DOHH2 (cell line): ENCODE measurements around the gene ANKRD13B.
A peak's percentile ranks its signal among the peaks of the same experiment; 100 is the strongest.

ENCODE experiments used
- H3F3A ChIP-seq: fragments of 200-600 bp; sonication (generic), shearing (Covaris generic); 2 replicates; pipeline ENCODE4 v1.6.0; 2016; ENCODE audit warnings: antibody characterized with exemption, mild to moderate bottlenecking; ENCODE audit not compliant: control insufficient read depth, insufficient read depth
- H3K27ac ChIP-seq: fragments of 200-600 bp; sonication (generic); 2 replicates; pipeline ENCODE4 v1.5.1; 2014; ENCODE audit warnings: low read depth, mild to moderate bottlenecking, low read length, moderate library complexity
- H3K27me3 ChIP-seq: fragments of 200-600 bp; sonication (generic); 2 replicates; pipeline ENCODE4 v1.6.1; 2014; ENCODE audit warnings: mild to moderate bottlenecking, low read length, mixed read lengths; ENCODE audit not compliant: control insufficient read depth
- H3K36me3 ChIP-seq: fragments of 200-600 bp; sonication (generic); 2 replicates; pipeline ENCODE4 v1.6.1; 2014; ENCODE audit warnings: mild to moderate bottlenecking, low read length, moderate library complexity, mixed read lengths; ENCODE audit not compliant: control insufficient read depth
- H3K4me1 ChIP-seq: fragments of 200-600 bp; sonication (generic); 2 replicates; pipeline ENCODE4 v1.6.1; 2014; ENCODE audit warnings: mild to moderate bottlenecking, low read length, mixed read lengths; ENCODE audit not compliant: control insufficient read depth
- H3K4me2 ChIP-seq: fragments of 200-600 bp; sonication (generic); 2 replicates; pipeline ENCODE4 v1.6.0; 2014; ENCODE audit warnings: mild to moderate bottlenecking, low read length, moderate library complexity
- H3K4me3 ChIP-seq: fragments of 200-600 bp; sonication (generic); 2 replicates; pipeline ENCODE4 v1.5.1; 2014; ENCODE audit warnings: mild to moderate bottlenecking, low read length, mixed read lengths
- H3K79me2 ChIP-seq: fragments of 200-600 bp; sonication (generic); 2 replicates; pipeline ENCODE4 v1.6.1; 2014; ENCODE audit warnings: mild to moderate bottlenecking, low read length, mixed read lengths; ENCODE audit not compliant: control insufficient read depth
- H3K9me2 ChIP-seq: fragments of 200-600 bp; sonication (generic); replicated peaks from 2 replicates; pipeline ENCODE4 v1.6.1; 2014; ENCODE audit warnings: mild to moderate bottlenecking, low read length, mixed read lengths; ENCODE audit not compliant: control insufficient read depth
- H3K9me3 ChIP-seq: fragments of 200-600 bp; sonication (generic); 2 replicates; pipeline ENCODE4 v1.6.1; 2014; ENCODE audit warnings: antibody characterized with exemption, low read length, mixed read lengths; ENCODE audit not compliant: control insufficient read depth, insufficient read depth
- H4K20me1 ChIP-seq: fragments of 200-600 bp; sonication (generic); 2 replicates; pipeline ENCODE4 v1.6.0; 2014; ENCODE audit warnings: low read depth, mild to moderate bottlenecking, antibody characterized with exemption, low read length, moderate library complexity; ENCODE audit not compliant: control insufficient read depth, insufficient read depth
- EZH2phosphoT487 ChIP-seq: fragments of 200-600 bp; sonication (generic); IDR thresholded peaks from 2 replicates; pipeline ENCODE4 v1.6.1; 2017; ENCODE audit warnings: borderline replicate concordance, mild to moderate bottlenecking, antibody characterized with exemption, low read length, moderate library complexity, mixed read lengths
- TF ChIP-seq, protein P1 (sequence below): fragments of 200-600 bp; sonication (generic); IDR thresholded peaks from one replicate; pipeline ENCODE4 v1.5.1; 2014; ENCODE audit warnings: antibody characterized with exemption, mild to moderate bottlenecking, low read depth, low read length; ENCODE audit not compliant: poor library complexity, severe bottlenecking

The ANKRD13B gene

DNA sequence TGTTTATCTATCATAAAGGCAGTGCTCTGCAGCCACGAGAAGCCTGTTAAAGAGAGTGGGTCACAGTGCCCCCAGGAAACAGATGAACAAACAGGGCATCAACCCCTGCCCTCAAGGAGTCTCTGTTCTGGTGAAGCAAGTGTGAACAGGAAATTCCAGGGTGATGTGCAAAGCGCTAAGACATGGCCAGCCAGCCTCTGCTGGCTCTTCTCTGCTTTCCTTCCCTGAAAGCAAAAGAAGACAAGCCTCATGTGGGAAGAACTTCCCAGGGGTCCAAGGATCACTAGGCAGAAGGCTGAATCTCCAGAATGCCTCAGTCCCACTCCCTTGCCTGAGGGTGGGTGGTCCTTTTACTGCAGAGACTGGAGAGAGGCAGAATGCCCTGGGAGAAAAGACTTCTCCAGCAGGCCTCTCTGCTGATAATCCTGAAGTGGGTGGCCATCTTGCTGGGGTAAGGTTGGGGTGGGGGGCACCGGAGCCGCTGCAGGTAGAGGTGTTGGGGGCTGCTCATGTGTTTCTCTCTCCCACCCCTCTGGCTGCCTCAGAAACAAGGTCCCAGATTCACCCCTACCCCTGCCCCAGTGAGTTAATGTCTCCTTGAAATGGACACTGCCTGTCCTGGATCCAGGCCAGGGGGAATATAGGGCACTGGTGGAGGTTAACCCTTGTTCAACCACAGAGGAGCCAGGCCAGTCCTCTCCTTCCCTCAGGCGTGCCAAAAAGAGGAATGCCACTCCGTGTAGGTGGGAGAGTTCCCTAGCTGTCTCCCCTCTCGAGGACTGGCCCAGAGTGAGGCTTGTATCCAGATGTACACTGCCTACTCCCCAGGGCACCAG is 2.4 kb downstream of the ANKRD13B start:
- no peak for TF ChIP-seq EZH2phosphoT487
- TF ChIP-seq, protein P1, sequence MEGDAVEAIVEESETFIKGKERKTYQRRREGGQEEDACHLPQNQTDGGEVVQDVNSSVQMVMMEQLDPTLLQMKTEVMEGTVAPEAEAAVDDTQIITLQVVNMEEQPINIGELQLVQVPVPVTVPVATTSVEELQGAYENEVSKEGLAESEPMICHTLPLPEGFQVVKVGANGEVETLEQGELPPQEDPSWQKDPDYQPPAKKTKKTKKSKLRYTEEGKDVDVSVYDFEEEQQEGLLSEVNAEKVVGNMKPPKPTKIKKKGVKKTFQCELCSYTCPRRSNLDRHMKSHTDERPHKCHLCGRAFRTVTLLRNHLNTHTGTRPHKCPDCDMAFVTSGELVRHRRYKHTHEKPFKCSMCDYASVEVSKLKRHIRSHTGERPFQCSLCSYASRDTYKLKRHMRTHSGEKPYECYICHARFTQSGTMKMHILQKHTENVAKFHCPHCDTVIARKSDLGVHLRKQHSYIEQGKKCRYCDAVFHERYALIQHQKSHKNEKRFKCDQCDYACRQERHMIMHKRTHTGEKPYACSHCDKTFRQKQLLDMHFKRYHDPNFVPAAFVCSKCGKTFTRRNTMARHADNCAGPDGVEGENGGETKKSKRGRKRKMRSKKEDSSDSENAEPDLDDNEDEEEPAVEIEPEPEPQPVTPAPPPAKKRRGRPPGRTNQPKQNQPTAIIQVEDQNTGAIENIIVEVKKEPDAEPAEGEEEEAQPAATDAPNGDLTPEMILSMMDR = no peak
- Histone ChIP-seq H3K9me2 (no peaks in the 10 kb centered on the region), H3K27ac (no peak overlapping the region), H3K4me3 (peak overlapping the region; percentile 88; the same call in 1 of the 2 replicates), H3F3A (peaks cover 13% of the 10 kb centered on the region), H3K4me1 (peaks cover 42% of the 10 kb centered on the region), H3K4me2 (peak overlapping the region; percentile 95; the same call in 1 of the 2 replicates), H3K79me2 (peaks cover 49% of the 10 kb centered on the region), H3K36me3 (no peaks in the 10 kb centered on the region), H3K27me3 (no peaks in the 10 kb centered on the region), H4K20me1 (no peaks in the 10 kb centered on the region), H3K9me3 (no peaks in the 10 kb centered on the region)

DNA sequence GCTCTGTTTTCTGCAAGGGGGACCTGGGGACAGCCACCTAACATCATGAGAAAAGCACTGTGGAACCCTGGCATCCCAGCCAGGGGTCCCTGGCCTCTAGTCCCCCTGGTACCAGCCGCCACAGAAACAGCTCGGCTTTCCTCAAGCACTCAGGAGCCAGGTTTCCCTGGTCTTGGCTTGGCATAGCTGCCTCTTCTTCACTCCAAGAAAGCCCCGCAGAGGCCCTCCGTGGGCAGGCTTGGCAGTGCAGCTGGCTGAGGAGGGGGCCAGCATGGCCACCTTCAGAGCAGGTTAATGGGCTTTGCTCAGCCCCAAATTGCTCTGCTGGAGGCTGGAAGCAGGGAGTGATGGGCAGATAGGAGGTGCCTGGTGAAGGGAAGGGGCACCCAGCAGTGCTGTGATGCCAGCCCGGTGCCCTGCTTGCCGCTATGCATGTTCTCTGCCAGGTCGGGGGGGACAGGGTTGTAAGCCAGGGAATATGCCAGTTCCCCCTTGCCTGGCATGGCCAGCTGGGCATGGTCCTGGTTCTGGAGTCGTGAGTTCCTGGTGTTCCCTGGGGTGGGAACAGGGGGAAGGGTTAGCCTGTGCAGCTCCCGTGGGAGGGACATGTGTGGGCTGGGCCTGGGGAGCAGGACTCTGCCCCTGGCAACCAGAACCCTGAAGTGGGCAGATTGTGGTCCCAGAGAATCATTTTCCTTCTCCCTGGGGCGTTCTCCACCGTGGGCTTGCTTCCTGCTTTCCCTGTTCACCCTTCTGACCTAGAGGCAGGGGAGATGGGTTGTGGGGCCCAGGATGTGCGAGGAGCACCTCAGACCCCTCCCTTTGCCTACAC is 3.2 kb downstream of the ANKRD13B start:
- Histone ChIP-seq H3K79me2 (peaks cover 51% of the 10 kb centered on the region), H3K27ac (no peak overlapping the region)

GRCh38 chr17:29596811-29597210 is 3.9 kb downstream of the ANKRD13B start:
- H3K4me3 ChIP-seq = no peak overlapping the region
- H3K79me2 ChIP-seq = peaks cover 54% of the 10 kb centered on the region

More for the DNA sequence above, 3.2 kb downstream of the ANKRD13B start:
- TF ChIP-seq, protein P1 = no peak
- no peak for TF ChIP-seq EZH2phosphoT487
- Histone ChIP-seq H3K4me3 (no peak overlapping the region), H3K4me1 (peaks cover 41% of the 10 kb centered on the region), H3F3A (peaks cover 7% of the 10 kb centered on the region), H3K27me3 (no peaks in the 10 kb centered on the region), H3K4me2 (no peak overlapping the region), H3K9me2 (no peaks in the 10 kb centered on the region), H4K20me1 (no peaks in the 10 kb centered on the region), H3K36me3 (no peaks in the 10 kb centered on the region), H3K9me3 (no peaks in the 10 kb centered on the region)

More at GRCh38 chr17:29596811-29597210, 3.9 kb downstream of the ANKRD13B start:
- no peaks in the 10 kb centered on the region for H3K36me3 ChIP-seq
- H3K4me1 ChIP-seq = peaks cover 35% of the 10 kb centered on the region
- H3K4me2 ChIP-seq = no peak overlapping the region
- H3F3A ChIP-seq = peaks cover 6% of the 10 kb centered on the region
- H4K20me1 ChIP-seq = no peaks in the 10 kb centered on the region
- TF ChIP-seq, protein P1 = no peak
- no peak for TF ChIP-seq EZH2phosphoT487
- no peaks in the 10 kb centered on the region for H3K27me3 ChIP-seq
- no peak overlapping the region for H3K27ac ChIP-seq
- no peaks in the 10 kb centered on the region for H3K9me2 ChIP-seq
- no peaks in the 10 kb centered on the region for H3K9me3 ChIP-seq
